ENCODE results near the gene SND1. TPM values are rescaled to one million over a fixed set of nuclear protein-coding genes. Genes with fewer than 3 reads are reported as not detected.

SND1 gene
- total RNA-seq, 2 donors from 2014 or later = 91.0 to 111 TPM

DNA sequence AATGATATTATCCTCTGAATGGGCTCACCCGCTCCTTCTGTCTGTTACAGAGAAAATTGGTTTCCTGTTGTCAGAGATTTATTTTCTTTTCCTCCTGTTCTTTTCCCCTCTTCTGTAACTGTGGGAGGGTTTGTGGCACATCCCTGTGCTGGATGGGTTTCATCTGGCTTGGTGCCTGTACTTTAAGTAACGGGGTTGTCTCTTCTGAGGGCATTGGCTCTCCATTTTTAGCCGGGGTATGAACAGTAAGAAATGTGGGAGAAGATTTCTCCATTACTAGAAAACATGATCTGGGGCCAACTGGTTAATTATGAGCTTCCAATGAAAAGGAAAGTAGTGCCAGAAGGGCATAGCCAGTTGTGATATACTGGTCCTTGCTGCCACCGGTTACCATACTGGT, 142.6 kb downstream of the SND1 start:
- no peaks in the 10 kb centered on the region for H3K27me3 ChIP-seq (replicated peaks; ENCODE audit: insufficient read depth)
- DNase-seq (ENCODE audit: low spot score) (no peak), ATAC-seq (ENCODE audit: insufficient number of reproducible peaks, low FRiP score, low read depth) (no peak)
- no peaks in the 10 kb centered on the region for H3K9me3 ChIP-seq
- H3K4me1 ChIP-seq (ENCODE audit: control insufficient read depth in 1 of 2, low read depth in 2 of 2) = peaks cover 2 to 4% of the 10 kb centered on the region in 2 donors
- no peaks in the 10 kb centered on the region for H3K36me3 ChIP-seq
- H3K27ac ChIP-seq = no peak overlapping the region
- TF ChIP-seq, protein P1, sequence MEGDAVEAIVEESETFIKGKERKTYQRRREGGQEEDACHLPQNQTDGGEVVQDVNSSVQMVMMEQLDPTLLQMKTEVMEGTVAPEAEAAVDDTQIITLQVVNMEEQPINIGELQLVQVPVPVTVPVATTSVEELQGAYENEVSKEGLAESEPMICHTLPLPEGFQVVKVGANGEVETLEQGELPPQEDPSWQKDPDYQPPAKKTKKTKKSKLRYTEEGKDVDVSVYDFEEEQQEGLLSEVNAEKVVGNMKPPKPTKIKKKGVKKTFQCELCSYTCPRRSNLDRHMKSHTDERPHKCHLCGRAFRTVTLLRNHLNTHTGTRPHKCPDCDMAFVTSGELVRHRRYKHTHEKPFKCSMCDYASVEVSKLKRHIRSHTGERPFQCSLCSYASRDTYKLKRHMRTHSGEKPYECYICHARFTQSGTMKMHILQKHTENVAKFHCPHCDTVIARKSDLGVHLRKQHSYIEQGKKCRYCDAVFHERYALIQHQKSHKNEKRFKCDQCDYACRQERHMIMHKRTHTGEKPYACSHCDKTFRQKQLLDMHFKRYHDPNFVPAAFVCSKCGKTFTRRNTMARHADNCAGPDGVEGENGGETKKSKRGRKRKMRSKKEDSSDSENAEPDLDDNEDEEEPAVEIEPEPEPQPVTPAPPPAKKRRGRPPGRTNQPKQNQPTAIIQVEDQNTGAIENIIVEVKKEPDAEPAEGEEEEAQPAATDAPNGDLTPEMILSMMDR (IDR thresholded peaks at IDR 0.05) = no peak
- H3K4me3 ChIP-seq = no peak overlapping the region

DNA sequence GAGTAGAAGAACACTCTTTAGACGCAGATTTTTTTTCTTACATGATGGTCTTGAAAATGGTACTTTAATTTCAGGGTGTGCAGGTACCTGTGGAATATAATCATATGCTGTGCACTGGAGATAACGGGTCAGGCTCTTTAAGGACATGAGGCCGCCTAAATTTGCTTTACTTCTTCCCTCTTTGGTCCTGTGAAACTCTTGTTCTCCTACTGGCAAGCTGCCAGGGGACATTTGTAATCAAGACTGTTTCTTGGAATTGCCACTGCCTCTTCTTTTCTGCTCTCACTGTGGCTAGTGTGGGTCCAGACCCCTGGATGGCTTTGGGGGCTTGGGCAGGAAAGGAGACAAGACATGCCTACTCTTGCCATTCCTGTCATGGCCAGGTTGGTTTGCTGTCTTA, 146.0 kb downstream of the SND1 start:
- no peaks in the 10 kb centered on the region for H3K27me3 ChIP-seq (replicated peaks; ENCODE audit: insufficient read depth)
- TF ChIP-seq, protein P1 (IDR thresholded peaks at IDR 0.05) = no peak
- no peaks in the 10 kb centered on the region for H3K9me3 ChIP-seq
- no peaks in the 10 kb centered on the region for H3K36me3 ChIP-seq
- no peak overlapping the region for H3K4me3 ChIP-seq
- ATAC-seq (ENCODE audit: insufficient number of reproducible peaks, low FRiP score, low read depth) (no peak), DNase-seq (ENCODE audit: low spot score) (no peak)
- H3K4me1 ChIP-seq (ENCODE audit: control insufficient read depth in 1 of 2, low read depth in 2 of 2) = peaks cover 2 to 4% of the 10 kb centered on the region in 2 donors
- H3K27ac ChIP-seq = no peak overlapping the region

DNA sequence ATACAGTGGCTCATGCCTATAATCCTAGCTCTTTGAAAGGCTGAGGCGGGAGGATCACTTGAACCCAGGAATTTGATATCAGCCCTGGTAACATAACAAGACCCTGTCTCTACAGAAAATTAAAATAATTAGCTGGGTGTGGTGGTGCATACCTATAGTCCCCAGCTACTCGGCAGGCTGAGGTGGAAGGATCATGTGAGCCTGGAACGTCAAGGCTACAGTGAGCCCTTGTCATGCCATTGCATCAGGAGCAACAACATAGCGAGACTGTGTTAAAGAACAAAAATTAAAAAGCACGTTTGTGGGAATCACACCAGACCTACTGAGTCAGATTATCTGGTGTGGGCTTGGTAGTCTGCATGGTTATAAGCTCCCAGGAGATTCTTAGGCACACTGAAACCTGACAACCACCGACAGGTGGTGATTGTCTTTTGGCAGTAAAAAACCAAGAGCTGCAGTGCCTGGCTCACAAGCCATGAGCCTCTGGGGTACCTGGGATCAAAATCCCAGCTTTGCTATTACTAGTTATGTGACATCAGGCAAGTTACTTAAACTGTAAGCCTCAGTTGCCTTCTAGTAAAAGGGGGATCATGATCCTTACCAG, 146.9 kb downstream of the SND1 start:
- TF ChIP-seq, protein P1 (IDR thresholded peaks at IDR 0.05) = no peak
- Histone ChIP-seq H3K4me1 (ENCODE audit: control insufficient read depth in 1 of 2, low read depth in 2 of 2) (peaks cover 2 to 4% of the 10 kb centered on the region in 2 donors), H3K4me3 (no peak overlapping the region), H3K27me3 (replicated peaks; ENCODE audit: insufficient read depth) (no peaks in the 10 kb centered on the region), H3K9me3 (no peaks in the 10 kb centered on the region), H3K36me3 (no peaks in the 10 kb centered on the region), H3K27ac (no peak overlapping the region)
- ATAC-seq (ENCODE audit: insufficient number of reproducible peaks, low FRiP score, low read depth) (no peak), DNase-seq (ENCODE audit: low spot score) (no peak)

DNA sequence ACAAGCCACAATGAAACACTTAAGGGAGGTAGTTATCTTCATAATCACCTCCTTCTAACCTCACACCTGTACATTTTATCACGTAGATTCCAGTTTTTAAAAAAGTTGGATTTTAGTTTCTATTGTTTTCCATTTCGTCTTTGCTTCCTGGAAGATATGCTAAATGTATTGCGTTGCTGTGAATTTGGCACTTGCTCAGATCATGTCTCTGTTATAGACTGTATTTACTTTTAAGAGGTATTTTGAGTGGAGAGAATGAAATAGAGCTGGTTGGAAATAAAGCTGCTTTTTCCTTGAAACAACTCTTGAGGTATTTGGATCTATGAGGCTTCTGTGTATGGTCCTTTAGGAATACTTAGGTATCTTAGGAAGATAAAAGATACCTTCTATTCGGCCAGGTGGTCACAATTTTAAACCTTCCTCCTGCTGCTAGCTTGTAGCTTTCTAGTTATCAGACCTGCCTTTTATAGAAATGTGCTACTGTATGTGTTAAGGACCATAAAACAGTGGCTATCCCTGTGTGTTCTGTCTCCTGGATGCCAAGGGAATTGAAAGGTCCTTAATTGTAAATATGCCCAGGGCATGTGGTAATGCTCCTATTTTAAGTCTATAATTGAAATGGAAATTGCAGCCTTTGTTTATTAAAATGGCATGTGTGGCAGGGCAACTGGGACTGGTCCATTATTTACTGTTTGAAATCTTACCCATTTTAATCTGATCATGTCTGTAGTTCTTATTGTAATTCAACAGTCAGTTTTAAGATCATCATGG, 147.7 kb downstream of the SND1 start:
- H3K9me3 ChIP-seq = no peaks in the 10 kb centered on the region
- no peak overlapping the region for H3K27ac ChIP-seq
- peaks cover 2 to 4% of the 10 kb centered on the region in 2 donors for H3K4me1 ChIP-seq (ENCODE audit: control insufficient read depth in 1 of 2, low read depth in 2 of 2)
- H3K36me3 ChIP-seq = no peaks in the 10 kb centered on the region
- no peak for DNase-seq (ENCODE audit: low spot score)
- TF ChIP-seq, protein P1 (IDR thresholded peaks at IDR 0.05) = no peak
- H3K27me3 ChIP-seq (replicated peaks; ENCODE audit: insufficient read depth) = no peaks in the 10 kb centered on the region
- no peak overlapping the region for H3K4me3 ChIP-seq
- no peak for ATAC-seq (ENCODE audit: insufficient number of reproducible peaks, low FRiP score, low read depth)

DNA sequence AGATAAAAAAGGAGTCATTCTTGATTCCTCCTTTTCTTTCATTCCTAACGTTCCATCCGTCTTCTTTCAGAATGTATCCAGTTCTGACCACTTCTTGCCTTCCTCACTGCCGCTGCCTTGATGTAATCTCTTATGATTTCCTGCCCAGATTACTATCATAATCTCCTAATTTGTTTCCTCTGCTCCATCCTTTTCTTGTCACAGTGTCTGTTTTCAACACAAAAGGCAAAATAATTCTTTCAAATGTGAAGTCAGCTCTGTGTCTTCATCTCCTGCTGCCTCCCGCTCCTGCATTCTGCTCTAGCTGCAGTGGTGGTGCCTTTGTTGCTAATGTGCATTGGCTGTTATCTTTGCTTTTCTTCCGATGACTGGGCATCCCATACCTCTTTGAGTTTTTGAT, 150.9 kb downstream of the SND1 start:
- Histone ChIP-seq H3K4me1 (ENCODE audit: control insufficient read depth in 1 of 2, low read depth in 2 of 2) (peaks cover 0 to 2% of the 10 kb centered on the region in 2 donors), H3K4me3 (no peak overlapping the region)
- no peak for ATAC-seq (ENCODE audit: insufficient number of reproducible peaks, low FRiP score, low read depth)

More for the DNA sequence above, 150.9 kb downstream of the SND1 start:
- Histone ChIP-seq H3K9me3 (no peaks in the 10 kb centered on the region), H3K27me3 (replicated peaks; ENCODE audit: insufficient read depth) (no peaks in the 10 kb centered on the region), H3K27ac (no peak overlapping the region), H3K36me3 (no peaks in the 10 kb centered on the region)
- DNase-seq (ENCODE audit: low spot score) = no peak
- TF ChIP-seq, protein P1 (IDR thresholded peaks at IDR 0.05) = no peak
